Measurements from ENCODE around the gene ZMYND8.

The ZMYND8 gene

DNA sequence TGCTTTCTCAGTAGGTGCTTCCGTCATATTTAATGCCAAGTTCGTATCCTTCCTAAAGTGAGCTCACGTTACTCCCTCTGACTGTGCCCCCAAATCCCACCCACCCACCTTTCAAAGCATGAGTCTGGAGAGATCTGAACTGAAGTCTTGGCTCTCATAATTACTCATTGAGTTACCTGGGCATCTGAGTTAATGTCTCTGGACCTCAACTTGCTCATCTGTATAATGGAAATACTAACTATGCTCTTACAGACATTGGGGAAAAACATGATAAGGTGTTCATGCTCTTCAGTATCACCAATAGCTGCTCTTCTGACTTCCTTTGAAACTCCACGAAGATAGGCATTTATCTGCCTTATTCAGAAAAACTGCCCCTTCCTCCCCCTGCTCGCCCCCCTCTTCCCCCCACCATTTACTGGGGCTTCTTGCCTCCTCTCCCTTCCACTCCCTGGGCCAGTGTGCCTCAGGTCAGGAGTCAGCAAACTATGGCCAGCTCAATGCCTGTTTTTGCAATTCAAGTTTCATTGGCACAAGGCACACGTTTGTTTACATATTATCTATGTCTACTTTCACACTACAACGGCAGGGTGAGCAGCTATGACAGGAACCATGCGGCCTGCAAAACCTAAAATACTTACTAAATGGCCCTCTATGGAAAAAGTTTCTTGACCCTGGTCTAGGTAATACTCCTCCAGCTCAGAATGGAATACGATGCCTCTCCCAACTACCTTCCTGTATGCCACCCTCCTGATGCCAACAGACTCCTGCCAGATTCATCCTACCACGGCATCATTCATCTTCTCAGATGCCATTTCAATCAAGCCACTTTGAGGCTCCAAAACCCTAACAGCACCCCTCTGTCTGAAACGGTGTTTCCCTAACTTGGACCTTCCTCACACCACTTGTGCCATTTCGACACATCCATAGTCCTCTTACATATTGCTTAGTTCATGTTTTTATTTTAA lies 138.7 kb downstream of the ZMYND8 start:
- TF ChIP-seq, protein P1, sequence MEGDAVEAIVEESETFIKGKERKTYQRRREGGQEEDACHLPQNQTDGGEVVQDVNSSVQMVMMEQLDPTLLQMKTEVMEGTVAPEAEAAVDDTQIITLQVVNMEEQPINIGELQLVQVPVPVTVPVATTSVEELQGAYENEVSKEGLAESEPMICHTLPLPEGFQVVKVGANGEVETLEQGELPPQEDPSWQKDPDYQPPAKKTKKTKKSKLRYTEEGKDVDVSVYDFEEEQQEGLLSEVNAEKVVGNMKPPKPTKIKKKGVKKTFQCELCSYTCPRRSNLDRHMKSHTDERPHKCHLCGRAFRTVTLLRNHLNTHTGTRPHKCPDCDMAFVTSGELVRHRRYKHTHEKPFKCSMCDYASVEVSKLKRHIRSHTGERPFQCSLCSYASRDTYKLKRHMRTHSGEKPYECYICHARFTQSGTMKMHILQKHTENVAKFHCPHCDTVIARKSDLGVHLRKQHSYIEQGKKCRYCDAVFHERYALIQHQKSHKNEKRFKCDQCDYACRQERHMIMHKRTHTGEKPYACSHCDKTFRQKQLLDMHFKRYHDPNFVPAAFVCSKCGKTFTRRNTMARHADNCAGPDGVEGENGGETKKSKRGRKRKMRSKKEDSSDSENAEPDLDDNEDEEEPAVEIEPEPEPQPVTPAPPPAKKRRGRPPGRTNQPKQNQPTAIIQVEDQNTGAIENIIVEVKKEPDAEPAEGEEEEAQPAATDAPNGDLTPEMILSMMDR (IDR thresholded peaks at IDR 0.05; ENCODE audit: insufficient read depth, low read length, poor library complexity, severe bottlenecking), result no peak
- Histone ChIP-seq H3K4me3 (replicated peaks; ENCODE audit: low read depth, low read length) (no peak overlapping the region), H3K36me3 (ENCODE audit: control insufficient read depth, insufficient read depth, low read length) (peaks cover 33% of the 10 kb centered on the region), H3K27me3 (replicated peaks; ENCODE audit: control insufficient read depth, insufficient read depth, low read length) (no peaks in the 10 kb centered on the region)
- no peak for DNase-seq (ENCODE audit: extremely low read depth, insufficient read length)

DNA sequence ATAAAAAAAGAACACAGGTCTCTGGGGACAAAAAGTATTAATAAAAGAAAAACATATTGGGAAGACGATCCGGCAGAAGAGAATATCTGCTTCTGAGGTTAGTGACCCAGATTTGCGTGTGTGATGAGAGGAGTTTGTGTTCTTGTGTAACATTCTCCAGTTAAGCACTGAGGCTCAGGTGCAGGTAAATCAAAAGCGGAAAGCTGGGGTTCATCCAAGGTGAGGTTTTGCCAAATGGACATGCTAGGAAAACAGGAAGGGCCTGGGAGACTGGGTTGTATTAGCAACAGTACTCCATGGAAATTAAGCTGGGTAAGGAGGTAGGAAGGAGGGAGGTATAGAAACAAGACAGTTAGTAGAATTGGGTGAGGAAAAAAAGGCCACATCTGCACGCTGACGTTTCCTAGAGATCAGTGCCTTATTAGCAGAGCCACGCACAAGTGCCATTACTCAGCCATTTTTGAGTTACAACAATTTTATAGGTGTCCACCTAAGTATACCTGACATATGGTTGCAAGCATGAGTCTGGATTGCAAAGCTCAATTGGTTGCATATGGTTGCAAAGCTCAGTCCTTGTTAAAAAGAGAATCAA lies 139.6 kb downstream of the ZMYND8 start:
- no peak overlapping the region for H3K4me3 ChIP-seq (replicated peaks; ENCODE audit: low read depth, low read length)
- H3K36me3 ChIP-seq (ENCODE audit: control insufficient read depth, insufficient read depth, low read length), result peaks cover 36% of the 10 kb centered on the region
- DNase-seq (ENCODE audit: extremely low read depth, insufficient read length), result no peak
- TF ChIP-seq, protein P1 (IDR thresholded peaks at IDR 0.05; ENCODE audit: insufficient read depth, low read length, poor library complexity, severe bottlenecking), result no peak
- no peaks in the 10 kb centered on the region for H3K27me3 ChIP-seq (replicated peaks; ENCODE audit: control insufficient read depth, insufficient read depth, low read length)

DNA sequence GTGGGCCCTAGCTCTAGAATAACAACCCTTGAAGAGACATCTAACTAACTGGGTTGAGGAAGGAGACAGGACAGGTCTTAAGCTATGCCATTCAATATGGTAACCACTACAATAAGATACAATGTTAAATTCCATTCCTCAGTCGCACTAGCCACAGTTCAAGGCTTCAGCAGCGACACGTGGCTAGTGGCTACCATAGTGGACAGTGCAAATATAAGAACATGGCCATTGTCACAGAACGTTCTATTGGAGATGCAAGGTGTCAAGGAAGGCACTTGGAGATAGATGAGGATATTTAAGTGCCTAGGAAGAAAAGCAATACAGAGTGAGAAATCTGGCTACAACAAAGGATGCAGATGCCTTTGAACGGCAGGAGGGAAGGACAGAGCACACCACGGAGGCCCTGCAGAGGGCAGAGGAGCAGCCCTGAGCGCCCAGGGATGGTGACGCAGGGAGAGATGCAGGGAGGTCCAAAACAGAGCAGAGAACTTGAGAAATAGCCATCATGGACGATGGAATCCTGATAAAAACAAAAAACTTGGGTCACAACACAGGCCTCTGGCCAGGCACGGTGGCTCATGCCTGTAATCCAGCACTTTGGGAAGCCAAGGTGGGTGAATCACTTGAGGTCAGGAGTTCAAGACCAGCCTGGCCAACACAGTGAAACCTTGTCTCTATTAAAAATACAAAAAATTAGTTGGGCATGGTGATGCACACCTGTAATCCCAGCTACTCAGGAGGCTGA lies 140.7 kb downstream of the ZMYND8 start:
- Histone ChIP-seq H3K4me3 (replicated peaks; ENCODE audit: low read depth, low read length) (no peak overlapping the region), H3K36me3 (ENCODE audit: control insufficient read depth, insufficient read depth, low read length) (peaks cover 41% of the 10 kb centered on the region), H3K27me3 (replicated peaks; ENCODE audit: control insufficient read depth, insufficient read depth, low read length) (no peaks in the 10 kb centered on the region)
- TF ChIP-seq, protein P1 (IDR thresholded peaks at IDR 0.05; ENCODE audit: insufficient read depth, low read length, poor library complexity, severe bottlenecking), result no peak
- no peak for DNase-seq (ENCODE audit: extremely low read depth, insufficient read length)

DNA sequence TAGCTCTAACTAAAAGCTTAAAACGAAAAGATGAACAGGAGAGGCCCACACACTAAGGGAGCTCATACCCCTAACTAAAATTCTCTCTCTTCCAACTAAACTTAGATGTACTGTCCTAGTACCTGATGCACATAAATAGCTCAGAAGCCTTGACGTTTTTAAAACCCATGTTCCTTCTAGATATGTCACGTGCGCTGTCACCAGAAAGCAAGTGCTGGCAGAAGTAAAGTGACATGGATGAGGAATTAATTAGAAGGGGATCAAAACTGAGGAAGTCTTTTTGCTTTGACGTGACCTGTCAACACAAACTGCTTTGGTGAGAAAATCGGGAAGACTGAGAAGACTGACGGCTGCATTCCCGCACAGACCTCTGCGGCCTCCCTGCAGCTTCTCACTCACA lies 142.5 kb downstream of the ZMYND8 start:
- DNase-seq (ENCODE audit: extremely low read depth, insufficient read length), result no peak
- H3K4me3 ChIP-seq (replicated peaks; ENCODE audit: low read depth, low read length), result no peak overlapping the region
- TF ChIP-seq, protein P1 (IDR thresholded peaks at IDR 0.05; ENCODE audit: insufficient read depth, low read length, poor library complexity, severe bottlenecking), result no peak
- H3K36me3 ChIP-seq (ENCODE audit: control insufficient read depth, insufficient read depth, low read length), result peaks cover 41% of the 10 kb centered on the region
- no peaks in the 10 kb centered on the region for H3K27me3 ChIP-seq (replicated peaks; ENCODE audit: control insufficient read depth, insufficient read depth, low read length)

DNA sequence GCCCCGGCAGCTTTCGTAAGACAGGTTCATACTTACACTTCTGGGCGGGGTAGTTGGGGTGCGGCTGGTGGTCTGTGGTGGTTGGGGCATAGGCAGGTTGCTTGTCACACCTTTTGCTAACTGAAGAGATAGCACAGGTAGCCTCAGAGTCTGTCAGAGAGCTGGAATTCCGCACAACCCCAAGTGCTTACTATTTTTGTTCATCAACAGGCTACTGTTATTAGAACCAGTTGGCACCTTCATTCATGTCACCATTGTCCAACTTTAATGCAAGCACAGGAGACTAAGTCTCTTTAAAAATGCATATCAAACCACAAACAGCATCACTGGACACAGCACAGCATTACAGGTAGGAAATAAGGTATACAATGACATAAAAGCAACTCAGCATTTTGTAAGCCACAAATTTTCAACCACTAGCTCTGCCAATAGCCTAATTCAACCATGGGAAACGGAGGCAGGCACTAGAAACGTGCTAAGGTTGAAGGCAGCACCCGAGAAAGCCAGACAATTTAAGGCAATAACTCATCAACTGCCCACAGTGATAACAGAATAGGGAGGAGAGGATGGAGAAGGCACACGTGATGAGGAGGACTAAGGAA lies 143.8 kb downstream of the ZMYND8 start:
- no peak for DNase-seq (ENCODE audit: extremely low read depth, insufficient read length)
- peaks cover 41% of the 10 kb centered on the region for H3K36me3 ChIP-seq (ENCODE audit: control insufficient read depth, insufficient read depth, low read length)
- H3K27me3 ChIP-seq (replicated peaks; ENCODE audit: control insufficient read depth, insufficient read depth, low read length), result no peaks in the 10 kb centered on the region
- TF ChIP-seq, protein P1 (IDR thresholded peaks at IDR 0.05; ENCODE audit: insufficient read depth, low read length, poor library complexity, severe bottlenecking), result no peak
- no peak overlapping the region for H3K4me3 ChIP-seq (replicated peaks; ENCODE audit: low read depth, low read length)
